Femur (tissue), 1 donor: ENCODE measurements around the gene MBNL2.
A peak's percentile ranks its signal among the peaks of the same experiment; 100 is the strongest.

Source experiments
- DNase-seq: peaks from one replicate; pipeline ENCODE4 v3.0.0-alpha.2; 2017

The MBNL2 gene

GRCh38 chr13:97353927-97354675 lies 132.0 kb downstream of the MBNL2 start:
- no peak for DNase-seq

DNA sequence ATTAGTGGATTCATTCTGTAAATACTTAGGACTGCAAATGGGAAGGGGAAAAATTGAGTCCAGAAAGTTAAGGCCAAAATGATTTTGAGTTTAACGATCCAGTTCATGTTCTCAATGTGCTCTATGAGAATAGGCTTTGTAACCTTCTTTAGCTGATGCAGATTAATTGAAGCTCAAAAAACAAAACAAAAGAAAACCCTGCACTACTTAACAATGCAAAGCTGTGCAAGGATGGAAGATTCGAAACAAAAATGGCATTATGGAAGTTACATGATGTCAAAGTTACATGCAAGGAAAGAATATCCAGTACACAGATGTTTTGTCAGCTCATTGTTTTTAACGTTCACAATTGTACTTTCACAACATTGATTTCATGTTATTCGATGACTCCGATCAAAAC lies 132.7 kb downstream of the MBNL2 start:
- no peak for DNase-seq

GRCh38 chr13:97356592-97356991 lies 134.5 kb downstream of the MBNL2 start:
- DNase-seq = no peak

GRCh38 chr13:97359181-97360057 lies 137.3 kb downstream of the MBNL2 start:
- peak; percentile 61 for DNase-seq

DNA sequence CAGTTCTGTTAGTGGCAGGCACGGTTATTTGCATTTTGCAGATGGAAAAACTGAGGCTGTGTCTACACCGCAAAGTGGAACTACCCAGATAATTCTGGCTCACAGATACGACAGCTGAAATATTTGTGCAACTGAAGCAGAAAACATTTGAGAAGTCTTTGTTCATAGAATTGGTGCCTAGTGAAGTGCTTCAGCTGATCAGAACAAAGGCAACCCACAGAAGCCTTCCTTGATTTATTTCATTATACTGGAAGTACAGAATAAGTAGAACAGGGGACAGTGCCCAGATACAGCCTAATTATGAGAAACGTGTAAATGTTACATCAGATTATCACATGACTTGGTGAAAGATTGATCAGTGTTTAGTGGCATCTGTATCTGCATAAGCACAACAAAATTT lies 138.5 kb downstream of the MBNL2 start:
- no peak for DNase-seq

- DNase-seq = no peak
Measured at GRCh38 chr13:97364031-97364430, 141.9 kb downstream of the MBNL2 start.

DNA sequence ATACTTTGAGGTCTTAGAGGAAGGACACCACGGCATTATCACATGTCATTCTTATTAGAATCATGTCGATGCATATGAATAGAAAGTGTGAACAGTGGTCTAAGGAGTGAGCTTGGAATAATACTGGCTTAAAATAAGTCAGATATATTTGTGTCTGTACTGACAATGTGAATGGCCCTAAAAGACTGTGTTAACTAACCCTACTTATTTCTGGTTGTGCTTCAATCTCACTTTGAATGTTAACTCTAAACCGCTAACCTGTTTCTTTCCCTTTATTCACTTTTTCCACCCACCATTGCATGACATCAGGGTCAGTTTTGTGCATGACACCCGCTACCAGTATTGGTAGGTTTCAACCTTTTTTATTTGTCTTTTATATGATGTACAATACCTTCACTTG lies 142.7 kb downstream of the MBNL2 start:
- no peak for DNase-seq

DNA sequence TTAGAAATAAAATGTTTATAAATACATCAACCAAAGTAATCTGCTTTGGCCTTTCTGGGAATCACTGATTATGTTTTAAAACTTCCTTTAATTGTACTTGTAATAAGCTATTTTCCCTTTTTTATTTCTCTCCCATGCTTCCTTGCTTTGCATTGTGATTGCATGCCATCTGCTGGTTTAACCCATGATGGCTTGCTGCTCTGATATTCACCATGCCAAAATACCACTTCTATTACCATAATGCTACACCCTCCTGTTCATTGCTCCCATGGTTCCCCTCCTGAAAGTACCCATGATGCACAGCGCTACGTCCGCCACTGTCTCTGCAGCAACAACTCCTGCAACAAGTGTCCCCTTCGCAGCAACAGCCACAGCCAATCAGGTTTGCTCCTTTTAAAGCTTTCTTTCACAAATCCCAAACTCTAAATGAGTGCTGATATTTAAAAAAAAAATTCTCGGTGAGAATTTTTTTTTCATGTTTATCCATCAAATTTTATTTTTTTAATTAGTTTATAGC lies 144.1 kb downstream of the MBNL2 start:
- no peak for DNase-seq

DNA sequence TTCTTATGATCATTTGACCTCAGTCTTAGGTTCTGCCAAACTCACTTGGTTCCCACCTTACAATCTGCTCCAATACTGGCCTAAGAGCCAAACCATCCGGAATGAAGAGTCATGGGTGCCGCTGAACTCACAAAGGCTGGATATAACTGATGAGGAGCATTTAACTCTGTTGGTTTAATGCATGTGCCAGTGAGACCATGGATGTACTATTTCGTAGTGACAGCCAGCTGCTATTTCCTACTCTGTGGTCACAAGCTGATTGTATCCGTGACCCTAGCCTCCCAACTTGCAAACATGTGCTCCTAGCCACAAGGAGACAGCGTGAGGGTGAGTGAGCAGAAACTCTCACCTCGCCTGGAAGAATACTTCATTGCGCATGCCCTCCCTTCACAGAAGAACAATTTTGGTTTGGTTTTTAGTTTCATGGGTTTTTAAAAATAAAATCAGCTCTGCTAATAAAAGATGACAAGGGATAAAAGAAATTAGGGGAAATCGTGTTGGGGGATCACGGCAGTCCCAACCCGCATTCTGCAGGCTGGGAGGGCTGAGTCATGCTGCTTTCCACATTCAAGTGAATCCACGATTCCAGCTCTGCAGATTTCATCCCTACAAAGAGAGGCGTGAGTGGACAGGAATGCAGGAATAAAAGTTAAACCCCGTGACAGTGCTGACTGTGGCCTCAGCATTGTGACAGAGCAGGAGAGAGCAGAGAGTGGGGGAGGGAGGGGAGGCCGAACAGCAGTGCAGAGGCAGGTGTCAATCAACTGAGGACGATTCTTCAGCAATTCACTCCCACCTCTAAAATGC lies 145.1 kb downstream of the MBNL2 start:
- DNase-seq = no peak

DNA sequence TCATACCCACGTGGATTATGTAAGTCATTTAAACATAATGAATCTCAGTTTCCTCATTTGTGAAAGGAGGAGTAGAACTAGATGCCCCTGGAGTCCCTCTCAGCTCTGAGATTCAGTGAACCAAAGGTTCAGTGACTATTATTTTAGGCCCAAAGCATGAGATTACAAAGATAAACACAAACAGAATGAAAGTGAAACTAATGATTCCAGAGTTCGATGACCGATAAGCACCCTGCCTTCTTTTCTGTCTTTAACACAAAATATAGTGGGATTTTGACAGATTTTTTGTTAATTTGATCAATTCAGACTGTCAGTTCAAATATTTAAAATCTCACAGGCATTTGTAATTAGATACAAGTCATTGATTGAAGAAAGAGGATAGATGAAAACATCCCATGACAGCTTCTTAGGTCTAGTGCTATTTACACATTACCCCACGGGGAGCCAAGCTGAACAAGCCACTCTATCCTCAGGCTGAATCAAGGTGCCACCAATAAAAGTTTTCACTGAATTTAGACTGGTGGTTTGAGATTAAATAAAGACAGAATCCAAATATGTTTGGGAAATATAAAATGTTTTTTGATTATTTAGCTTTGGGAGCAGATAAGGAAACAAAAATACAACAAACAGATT lies 147.2 kb downstream of the MBNL2 start:
- DNase-seq = no peak

GRCh38 chr13:97371486-97372109 lies 149.5 kb downstream of the MBNL2 start:
- DNase-seq = no peak

DNA sequence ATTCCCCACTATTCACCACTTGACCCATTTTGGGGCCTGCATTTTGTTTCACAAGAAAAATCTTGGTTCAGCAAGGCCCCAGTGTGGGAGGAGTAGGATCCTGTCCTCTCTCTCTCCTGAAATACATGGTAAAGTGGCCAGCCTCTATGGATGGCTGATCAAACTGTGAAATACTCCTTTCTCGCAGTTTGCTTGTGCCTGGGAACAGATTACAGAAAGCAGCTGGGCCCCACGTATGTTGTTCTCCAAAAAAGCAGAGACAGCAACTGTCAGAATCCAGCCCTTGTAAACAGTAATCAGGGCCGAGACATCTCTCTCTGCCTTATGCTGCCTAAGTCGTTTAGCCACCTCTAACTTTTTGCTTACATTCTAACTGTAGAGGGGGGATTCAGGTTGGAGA lies 150.8 kb downstream of the MBNL2 start:
- DNase-seq = no peak

- DNase-seq = no peak
Measured at GRCh38 chr13:97373787-97374186, 151.7 kb downstream of the MBNL2 start.

GRCh38 chr13:97376981-97377380 lies 154.8 kb downstream of the MBNL2 start:
- DNase-seq = no peak

DNA sequence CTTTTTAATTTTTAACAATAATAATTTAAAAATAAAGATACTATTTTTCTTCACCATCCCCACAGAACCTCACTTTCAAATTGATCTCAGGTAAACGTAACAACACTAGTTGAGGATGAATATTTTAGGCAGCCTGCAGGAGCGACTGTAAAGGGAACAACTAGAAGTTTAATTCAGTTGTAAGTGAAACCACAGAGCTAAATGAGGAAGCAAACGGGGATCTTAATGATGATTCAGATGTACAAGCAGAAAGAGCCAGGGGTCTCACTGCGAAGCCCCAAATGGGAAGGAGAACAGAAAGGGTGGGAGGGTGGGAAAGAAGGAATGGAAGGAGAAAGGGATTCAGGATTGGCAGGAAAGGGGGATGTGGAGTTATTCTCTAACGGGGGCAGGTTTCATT lies 157.3 kb downstream of the MBNL2 start:
- no peak for DNase-seq

- no peak for DNase-seq
Measured at GRCh38 chr13:97380696-97381095, 158.6 kb downstream of the MBNL2 start.

GRCh38 chr13:97381189-97381588 lies 159.1 kb downstream of the MBNL2 start:
- DNase-seq = no peak

GRCh38 chr13:97382276-97382675 lies 160.1 kb downstream of the MBNL2 start:
- no peak for DNase-seq

DNA sequence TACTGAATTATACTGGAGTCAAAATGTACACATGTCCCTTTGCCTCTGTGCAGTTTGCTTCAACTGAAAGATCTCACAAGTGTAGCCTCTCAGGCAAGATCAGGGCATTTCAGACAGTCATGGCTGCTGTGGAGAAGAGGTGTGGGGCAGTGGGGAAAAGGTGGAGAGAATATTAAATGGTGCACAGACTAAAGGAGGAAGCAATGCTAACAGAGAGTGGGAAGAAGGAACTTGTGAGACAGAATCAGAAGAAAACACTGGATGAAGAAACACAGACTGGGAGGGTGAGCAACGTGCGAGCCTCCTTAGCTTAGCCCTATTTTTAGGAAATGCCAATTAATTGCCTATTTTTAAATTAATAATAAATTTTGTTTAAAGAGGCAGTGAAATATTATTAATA lies 162.2 kb downstream of the MBNL2 start:
- DNase-seq = no peak

- no peak for DNase-seq
Measured at GRCh38 chr13:97385146-97385545, 163.0 kb downstream of the MBNL2 start.

- DNase-seq = no peak
Measured at GRCh38 chr13:97385854-97386253, 163.7 kb downstream of the MBNL2 start.

DNA sequence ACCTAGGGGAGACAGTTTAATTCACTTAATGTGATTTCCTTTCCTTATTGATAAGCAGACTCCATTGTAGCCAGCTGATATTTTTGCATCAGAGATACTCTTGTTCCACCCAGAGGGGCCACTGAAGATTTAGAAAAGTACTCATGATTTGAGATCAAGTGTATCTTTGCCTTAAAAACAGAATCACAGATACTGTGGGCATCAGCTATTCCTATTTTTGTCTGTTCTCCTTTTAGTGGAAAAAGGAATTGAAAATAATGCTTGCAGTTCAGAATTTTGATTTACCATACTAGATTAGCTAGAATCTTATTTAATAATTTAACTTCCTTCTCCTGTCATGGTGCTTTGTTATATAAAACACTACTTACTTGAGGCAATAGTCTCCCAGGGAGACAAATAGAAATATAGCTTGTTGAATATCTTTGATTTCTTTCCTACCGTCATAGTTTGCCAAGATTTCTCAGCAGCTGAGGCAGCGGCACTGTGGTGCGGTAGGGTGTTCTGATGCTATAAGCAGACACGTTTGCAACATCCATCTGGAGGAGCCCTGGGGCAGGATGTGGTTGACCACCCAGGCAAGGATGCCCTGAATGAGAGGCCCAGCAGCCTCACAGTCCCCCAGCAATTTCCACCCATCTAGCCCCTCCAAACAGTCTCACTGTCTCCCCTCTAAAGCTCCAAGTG lies 164.8 kb downstream of the MBNL2 start:
- DNase-seq = no peak
